WTC11 (cell line): ENCODE data around the gene ZEB2. TPM values are rescaled to one million over a fixed set of nuclear protein-coding genes. Genes with fewer than 3 reads are reported as not detected.

Source experiments
- ATF1 ChIP-seq: sonication (generic); formaldehyde crosslinking; IDR thresholded peaks from 2 replicates; pipeline ENCODE4 v1.8.1; 2023; ENCODE audit warnings: mild to moderate bottlenecking, moderate library complexity, missing genetic modification reagents
- CBFB ChIP-seq: sonication (generic); formaldehyde crosslinking; IDR thresholded peaks from 2 replicates; pipeline ENCODE4 v1.8.1; 2022; ENCODE audit warnings: mild to moderate bottlenecking, low read depth, missing genetic modification reagents
- CREB1 ChIP-seq: sonication (generic); formaldehyde crosslinking; IDR thresholded peaks from 2 replicates; pipeline ENCODE4 v1.8.0; 2023; ENCODE audit warnings: mild to moderate bottlenecking, missing genetic modification reagents
- FOXJ3 ChIP-seq: sonication (generic); formaldehyde crosslinking; IDR thresholded peaks from 2 replicates; pipeline ENCODE4 v1.9.0; 2021; ENCODE audit warnings: missing genetic modification reagents, mild to moderate bottlenecking, borderline replicate concordance
- GABPB1 ChIP-seq: sonication (generic); formaldehyde crosslinking; IDR thresholded peaks from 2 replicates; pipeline ENCODE4 v1.8.1; 2023; ENCODE audit warnings: mild to moderate bottlenecking, missing genetic modification reagents
- GRHL2 ChIP-seq: fragments of 250-450 bp; sonication (Bioruptor Pico); IDR thresholded peaks from 2 replicates; pipeline ENCODE4 v1.8.0; 2022; ENCODE audit warnings: mild to moderate bottlenecking, moderate library complexity; ENCODE audit not compliant: insufficient replicate concordance, severe bottlenecking
- MYBL2 ChIP-seq: sonication (generic); formaldehyde crosslinking; IDR thresholded peaks from 2 replicates; pipeline ENCODE4 v1.8.1; 2023; ENCODE audit warnings: mild to moderate bottlenecking, moderate library complexity, missing genetic modification reagents
- NFE2L1 ChIP-seq: sonication (generic); formaldehyde crosslinking; IDR thresholded peaks from 2 replicates; pipeline ENCODE4 v1.8.1; 2023; ENCODE audit warnings: missing genetic modification reagents
- NR1H2 ChIP-seq: sonication (generic); formaldehyde crosslinking; IDR thresholded peaks from 2 replicates; pipeline ENCODE4 v1.9.0; 2021; ENCODE audit warnings: mild to moderate bottlenecking, moderate library complexity, missing genetic modification reagents
- NR2C2 ChIP-seq: sonication (generic); formaldehyde crosslinking; IDR thresholded peaks from 2 replicates; pipeline ENCODE4 v1.8.0; 2022; ENCODE audit warnings: mild to moderate bottlenecking, missing genetic modification reagents
- SMAD3 ChIP-seq: sonication (generic); formaldehyde crosslinking; IDR thresholded peaks from 2 replicates; pipeline ENCODE4 v1.8.0; 2022; ENCODE audit warnings: missing genetic modification reagents, mild to moderate bottlenecking, borderline replicate concordance
- SMAD4 ChIP-seq: sonication (generic); formaldehyde crosslinking; IDR thresholded peaks from 2 replicates; pipeline ENCODE4 v1.8.0; 2022; ENCODE audit warnings: mild to moderate bottlenecking, missing genetic modification reagents
- SP1 ChIP-seq: sonication (generic); formaldehyde crosslinking; conservative IDR thresholded peaks from 2 replicates; pipeline ENCODE4 v1.8.1; 2022; ENCODE audit warnings: missing genetic modification reagents
- ZNF121 ChIP-seq: sonication (generic); formaldehyde crosslinking; IDR thresholded peaks from 2 replicates; pipeline ENCODE4 v1.8.0; 2023; ENCODE audit warnings: missing genetic modification reagents
- total RNA-seq: library from RNA; stranded (reverse); gene quantifications from 3 replicates; pipeline ENCODE4 v1.2.3, GENCODE V29; 2021
- TF ChIP-seq, protein P1 (sequence below): sonication (generic); formaldehyde crosslinking; IDR thresholded peaks from 2 replicates; pipeline ENCODE4 v1.8.1; 2023; ENCODE audit warnings: mild to moderate bottlenecking, missing genetic modification reagents, borderline replicate concordance
- TF ChIP-seq, protein P2 (sequence below): sonication (generic); formaldehyde crosslinking; IDR thresholded peaks from 2 replicates; pipeline ENCODE4 v1.8.0; 2022; ENCODE audit warnings: mild to moderate bottlenecking, missing genetic modification reagents
- TF ChIP-seq, protein P3 (sequence below): fragments of 250-450 bp; sonication (Bioruptor Pico); IDR thresholded peaks from 2 replicates; pipeline ENCODE4 v2.1.2; 2022; ENCODE audit warnings: mild to moderate bottlenecking, moderate library complexity
- TF ChIP-seq, protein P4 (sequence below): sonication (generic); formaldehyde crosslinking; IDR thresholded peaks from 2 replicates; pipeline ENCODE4 v1.8.1; 2022; ENCODE audit warnings: mild to moderate bottlenecking, moderate library complexity, missing genetic modification reagents
- TF ChIP-seq, protein P5 (sequence below): fragments of 250-450 bp; sonication (Bioruptor Pico); IDR thresholded peaks from 2 replicates; pipeline ENCODE4 v1.8.0; 2021; ENCODE audit warnings: mild to moderate bottlenecking
- TF ChIP-seq, protein P6 (sequence below): sonication (generic); formaldehyde crosslinking; conservative IDR thresholded peaks from 2 replicates; pipeline ENCODE4 v1.8.1; 2023; ENCODE audit warnings: mild to moderate bottlenecking, low read depth, missing genetic modification reagents, moderate library complexity
- TF ChIP-seq, protein P7 (sequence below): sonication (generic); formaldehyde crosslinking; IDR thresholded peaks from 2 replicates; pipeline ENCODE4 v1.8.1; 2023; ENCODE audit warnings: mild to moderate bottlenecking, missing genetic modification reagents
- TF ChIP-seq, protein P8 (sequence below): sonication (generic); formaldehyde crosslinking; IDR thresholded peaks from 2 replicates; pipeline ENCODE4 v1.8.0; 2022; ENCODE audit warnings: mild to moderate bottlenecking, missing genetic modification reagents
- TF ChIP-seq, protein P9 (sequence below): sonication (generic); formaldehyde crosslinking; IDR thresholded peaks from 2 replicates; pipeline ENCODE4 v1.8.0; 2022; ENCODE audit warnings: mild to moderate bottlenecking, missing genetic modification reagents

Gene ZEB2
- total RNA-seq, 1 experiment from 2014 or later = 0.42 TPM

DNA sequence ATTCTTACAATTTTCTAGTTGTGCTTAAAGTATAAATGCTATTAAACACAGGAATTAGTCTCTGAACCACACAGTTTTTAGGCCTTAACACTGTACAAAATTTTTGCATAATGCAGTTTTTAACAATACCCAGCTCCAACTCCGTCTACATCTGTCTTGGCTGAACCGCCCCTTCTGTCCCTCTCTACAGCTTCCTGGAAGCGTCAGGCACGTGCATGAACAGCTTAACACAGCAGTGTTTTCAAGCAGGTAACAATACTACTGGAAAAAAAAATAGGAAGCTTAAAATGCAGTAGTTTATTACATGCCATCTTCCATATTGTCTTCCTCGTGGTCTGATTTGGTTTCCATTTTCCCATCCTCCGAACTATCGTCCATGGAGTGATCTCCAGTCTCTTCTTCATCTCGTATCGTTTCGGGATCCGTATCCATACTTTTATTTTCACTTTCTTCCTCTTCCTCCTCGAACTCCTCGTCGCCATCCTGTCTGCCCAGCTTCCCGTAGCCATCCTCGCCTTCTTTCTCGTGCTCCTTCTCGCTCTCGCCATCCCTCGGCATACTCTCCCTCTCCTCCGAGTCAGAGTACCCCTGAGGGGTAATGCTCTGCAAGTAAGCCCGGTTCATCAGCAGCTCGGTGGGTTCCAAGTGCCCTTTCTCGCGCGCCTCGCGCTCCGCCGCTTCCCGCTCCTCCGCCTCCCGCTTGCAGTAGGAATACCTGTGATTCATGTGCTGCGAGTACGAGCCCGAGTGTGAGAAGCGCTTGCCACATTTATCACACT, 130.6 kb downstream of the ZEB2 start (continued):
- TF ChIP-seq, protein P1, sequence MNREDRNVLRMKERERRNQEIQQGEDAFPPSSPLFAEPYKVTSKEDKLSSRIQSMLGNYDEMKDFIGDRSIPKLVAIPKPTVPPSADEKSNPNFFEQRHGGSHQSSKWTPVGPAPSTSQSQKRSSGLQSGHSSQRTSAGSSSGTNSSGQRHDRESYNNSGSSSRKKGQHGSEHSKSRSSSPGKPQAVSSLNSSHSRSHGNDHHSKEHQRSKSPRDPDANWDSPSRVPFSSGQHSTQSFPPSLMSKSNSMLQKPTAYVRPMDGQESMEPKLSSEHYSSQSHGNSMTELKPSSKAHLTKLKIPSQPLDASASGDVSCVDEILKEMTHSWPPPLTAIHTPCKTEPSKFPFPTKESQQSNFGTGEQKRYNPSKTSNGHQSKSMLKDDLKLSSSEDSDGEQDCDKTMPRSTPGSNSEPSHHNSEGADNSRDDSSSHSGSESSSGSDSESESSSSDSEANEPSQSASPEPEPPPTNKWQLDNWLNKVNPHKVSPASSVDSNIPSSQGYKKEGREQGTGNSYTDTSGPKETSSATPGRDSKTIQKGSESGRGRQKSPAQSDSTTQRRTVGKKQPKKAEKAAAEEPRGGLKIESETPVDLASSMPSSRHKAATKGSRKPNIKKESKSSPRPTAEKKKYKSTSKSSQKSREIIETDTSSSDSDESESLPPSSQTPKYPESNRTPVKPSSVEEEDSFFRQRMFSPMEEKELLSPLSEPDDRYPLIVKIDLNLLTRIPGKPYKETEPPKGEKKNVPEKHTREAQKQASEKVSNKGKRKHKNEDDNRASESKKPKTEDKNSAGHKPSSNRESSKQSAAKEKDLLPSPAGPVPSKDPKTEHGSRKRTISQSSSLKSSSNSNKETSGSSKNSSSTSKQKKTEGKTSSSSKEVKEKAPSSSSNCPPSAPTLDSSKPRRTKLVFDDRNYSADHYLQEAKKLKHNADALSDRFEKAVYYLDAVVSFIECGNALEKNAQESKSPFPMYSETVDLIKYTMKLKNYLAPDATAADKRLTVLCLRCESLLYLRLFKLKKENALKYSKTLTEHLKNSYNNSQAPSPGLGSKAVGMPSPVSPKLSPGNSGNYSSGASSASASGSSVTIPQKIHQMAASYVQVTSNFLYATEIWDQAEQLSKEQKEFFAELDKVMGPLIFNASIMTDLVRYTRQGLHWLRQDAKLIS (CRISPR knock-in tag) = no peak
- TF ChIP-seq, protein P2, sequence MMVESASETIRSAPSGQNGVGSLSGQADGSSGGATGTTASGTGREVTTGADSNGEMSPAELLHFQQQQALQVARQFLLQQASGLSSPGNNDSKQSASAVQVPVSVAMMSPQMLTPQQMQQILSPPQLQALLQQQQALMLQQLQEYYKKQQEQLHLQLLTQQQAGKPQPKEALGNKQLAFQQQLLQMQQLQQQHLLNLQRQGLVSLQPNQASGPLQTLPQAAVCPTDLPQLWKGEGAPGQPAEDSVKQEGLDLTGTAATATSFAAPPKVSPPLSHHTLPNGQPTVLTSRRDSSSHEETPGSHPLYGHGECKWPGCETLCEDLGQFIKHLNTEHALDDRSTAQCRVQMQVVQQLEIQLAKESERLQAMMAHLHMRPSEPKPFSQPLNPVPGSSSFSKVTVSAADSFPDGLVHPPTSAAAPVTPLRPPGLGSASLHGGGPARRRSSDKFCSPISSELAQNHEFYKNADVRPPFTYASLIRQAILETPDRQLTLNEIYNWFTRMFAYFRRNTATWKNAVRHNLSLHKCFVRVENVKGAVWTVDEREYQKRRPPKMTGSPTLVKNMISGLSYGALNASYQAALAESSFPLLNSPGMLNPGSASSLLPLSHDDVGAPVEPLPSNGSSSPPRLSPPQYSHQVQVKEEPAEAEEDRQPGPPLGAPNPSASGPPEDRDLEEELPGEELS (CRISPR knock-in tag) = peak; percentile 85
- peak; percentile 77; the same call in 1 of the 2 replicates for TF ChIP-seq CREB1
- no peak for TF ChIP-seq SP1
- no peak for TF ChIP-seq NR1H2 (CRISPR knock-in tag)
- TF ChIP-seq NFE2L1 (CRISPR knock-in tag) = no peak
- no peak for TF ChIP-seq ATF1 (CRISPR knock-in tag)
- TF ChIP-seq, protein P3, sequence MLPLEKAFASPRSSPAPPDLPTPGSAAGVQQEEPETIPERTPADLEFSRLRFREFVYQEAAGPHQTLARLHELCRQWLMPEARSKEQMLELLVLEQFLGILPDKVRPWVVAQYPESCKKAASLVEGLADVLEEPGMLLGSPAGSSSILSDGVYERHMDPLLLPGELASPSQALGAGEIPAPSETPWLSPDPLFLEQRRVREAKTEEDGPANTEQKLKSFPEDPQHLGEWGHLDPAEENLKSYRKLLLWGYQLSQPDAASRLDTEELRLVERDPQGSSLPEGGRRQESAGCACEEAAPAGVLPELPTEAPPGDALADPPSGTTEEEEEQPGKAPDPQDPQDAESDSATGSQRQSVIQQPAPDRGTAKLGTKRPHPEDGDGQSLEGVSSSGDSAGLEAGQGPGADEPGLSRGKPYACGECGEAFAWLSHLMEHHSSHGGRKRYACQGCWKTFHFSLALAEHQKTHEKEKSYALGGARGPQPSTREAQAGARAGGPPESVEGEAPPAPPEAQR (CRISPR knock-in tag) = no peak
- no peak for TF ChIP-seq ZNF121 (CRISPR knock-in tag)
- no peak for TF ChIP-seq GRHL2 (CRISPR knock-in tag)
- TF ChIP-seq, protein P4, sequence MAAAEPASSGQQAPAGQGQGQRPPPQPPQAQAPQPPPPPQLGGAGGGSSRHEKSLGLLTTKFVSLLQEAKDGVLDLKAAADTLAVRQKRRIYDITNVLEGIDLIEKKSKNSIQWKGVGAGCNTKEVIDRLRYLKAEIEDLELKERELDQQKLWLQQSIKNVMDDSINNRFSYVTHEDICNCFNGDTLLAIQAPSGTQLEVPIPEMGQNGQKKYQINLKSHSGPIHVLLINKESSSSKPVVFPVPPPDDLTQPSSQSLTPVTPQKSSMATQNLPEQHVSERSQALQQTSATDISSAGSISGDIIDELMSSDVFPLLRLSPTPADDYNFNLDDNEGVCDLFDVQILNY (CRISPR knock-in tag) = peak; percentile 64
- TF ChIP-seq, protein P5, sequence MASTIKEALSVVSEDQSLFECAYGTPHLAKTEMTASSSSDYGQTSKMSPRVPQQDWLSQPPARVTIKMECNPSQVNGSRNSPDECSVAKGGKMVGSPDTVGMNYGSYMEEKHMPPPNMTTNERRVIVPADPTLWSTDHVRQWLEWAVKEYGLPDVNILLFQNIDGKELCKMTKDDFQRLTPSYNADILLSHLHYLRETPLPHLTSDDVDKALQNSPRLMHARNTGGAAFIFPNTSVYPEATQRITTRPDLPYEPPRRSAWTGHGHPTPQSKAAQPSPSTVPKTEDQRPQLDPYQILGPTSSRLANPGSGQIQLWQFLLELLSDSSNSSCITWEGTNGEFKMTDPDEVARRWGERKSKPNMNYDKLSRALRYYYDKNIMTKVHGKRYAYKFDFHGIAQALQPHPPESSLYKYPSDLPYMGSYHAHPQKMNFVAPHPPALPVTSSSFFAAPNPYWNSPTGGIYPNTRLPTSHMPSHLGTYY (CRISPR knock-in tag) = no peak
- TF ChIP-seq, protein P6, sequence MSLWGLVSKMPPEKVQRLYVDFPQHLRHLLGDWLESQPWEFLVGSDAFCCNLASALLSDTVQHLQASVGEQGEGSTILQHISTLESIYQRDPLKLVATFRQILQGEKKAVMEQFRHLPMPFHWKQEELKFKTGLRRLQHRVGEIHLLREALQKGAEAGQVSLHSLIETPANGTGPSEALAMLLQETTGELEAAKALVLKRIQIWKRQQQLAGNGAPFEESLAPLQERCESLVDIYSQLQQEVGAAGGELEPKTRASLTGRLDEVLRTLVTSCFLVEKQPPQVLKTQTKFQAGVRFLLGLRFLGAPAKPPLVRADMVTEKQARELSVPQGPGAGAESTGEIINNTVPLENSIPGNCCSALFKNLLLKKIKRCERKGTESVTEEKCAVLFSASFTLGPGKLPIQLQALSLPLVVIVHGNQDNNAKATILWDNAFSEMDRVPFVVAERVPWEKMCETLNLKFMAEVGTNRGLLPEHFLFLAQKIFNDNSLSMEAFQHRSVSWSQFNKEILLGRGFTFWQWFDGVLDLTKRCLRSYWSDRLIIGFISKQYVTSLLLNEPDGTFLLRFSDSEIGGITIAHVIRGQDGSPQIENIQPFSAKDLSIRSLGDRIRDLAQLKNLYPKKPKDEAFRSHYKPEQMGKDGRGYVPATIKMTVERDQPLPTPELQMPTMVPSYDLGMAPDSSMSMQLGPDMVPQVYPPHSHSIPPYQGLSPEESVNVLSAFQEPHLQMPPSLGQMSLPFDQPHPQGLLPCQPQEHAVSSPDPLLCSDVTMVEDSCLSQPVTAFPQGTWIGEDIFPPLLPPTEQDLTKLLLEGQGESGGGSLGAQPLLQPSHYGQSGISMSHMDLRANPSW (CRISPR knock-in tag) = no peak
- no peak for TF ChIP-seq MYBL2 (CRISPR knock-in tag)
- no peak for TF ChIP-seq NR2C2
- TF ChIP-seq, protein P7, sequence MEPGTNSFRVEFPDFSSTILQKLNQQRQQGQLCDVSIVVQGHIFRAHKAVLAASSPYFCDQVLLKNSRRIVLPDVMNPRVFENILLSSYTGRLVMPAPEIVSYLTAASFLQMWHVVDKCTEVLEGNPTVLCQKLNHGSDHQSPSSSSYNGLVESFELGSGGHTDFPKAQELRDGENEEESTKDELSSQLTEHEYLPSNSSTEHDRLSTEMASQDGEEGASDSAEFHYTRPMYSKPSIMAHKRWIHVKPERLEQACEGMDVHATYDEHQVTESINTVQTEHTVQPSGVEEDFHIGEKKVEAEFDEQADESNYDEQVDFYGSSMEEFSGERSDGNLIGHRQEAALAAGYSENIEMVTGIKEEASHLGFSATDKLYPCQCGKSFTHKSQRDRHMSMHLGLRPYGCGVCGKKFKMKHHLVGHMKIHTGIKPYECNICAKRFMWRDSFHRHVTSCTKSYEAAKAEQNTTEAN (CRISPR knock-in tag) = no peak
- TF ChIP-seq CBFB (CRISPR knock-in tag) = no peak
- TF ChIP-seq SMAD3 (CRISPR knock-in tag) = peak; percentile 54; the same call in 1 of the 2 replicates
- TF ChIP-seq GABPB1 (CRISPR knock-in tag) = no peak
- TF ChIP-seq, protein P8, sequence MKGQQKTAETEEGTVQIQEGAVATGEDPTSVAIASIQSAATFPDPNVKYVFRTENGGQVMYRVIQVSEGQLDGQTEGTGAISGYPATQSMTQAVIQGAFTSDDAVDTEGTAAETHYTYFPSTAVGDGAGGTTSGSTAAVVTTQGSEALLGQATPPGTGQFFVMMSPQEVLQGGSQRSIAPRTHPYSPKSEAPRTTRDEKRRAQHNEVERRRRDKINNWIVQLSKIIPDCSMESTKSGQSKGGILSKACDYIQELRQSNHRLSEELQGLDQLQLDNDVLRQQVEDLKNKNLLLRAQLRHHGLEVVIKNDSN (CRISPR knock-in tag) = peak; percentile 27; the same call in 1 of the 2 replicates
- no peak for TF ChIP-seq FOXJ3
- TF ChIP-seq SMAD4 (CRISPR knock-in tag) = no peak
- TF ChIP-seq, protein P9, sequence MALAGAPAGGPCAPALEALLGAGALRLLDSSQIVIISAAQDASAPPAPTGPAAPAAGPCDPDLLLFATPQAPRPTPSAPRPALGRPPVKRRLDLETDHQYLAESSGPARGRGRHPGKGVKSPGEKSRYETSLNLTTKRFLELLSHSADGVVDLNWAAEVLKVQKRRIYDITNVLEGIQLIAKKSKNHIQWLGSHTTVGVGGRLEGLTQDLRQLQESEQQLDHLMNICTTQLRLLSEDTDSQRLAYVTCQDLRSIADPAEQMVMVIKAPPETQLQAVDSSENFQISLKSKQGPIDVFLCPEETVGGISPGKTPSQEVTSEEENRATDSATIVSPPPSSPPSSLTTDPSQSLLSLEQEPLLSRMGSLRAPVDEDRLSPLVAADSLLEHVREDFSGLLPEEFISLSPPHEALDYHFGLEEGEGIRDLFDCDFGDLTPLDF = no peak
